SK-N-SH treated with all-trans-retinoic acid at 6 μM for 48 hours (cell line): ENCODE results near the gene PPFIA3.

Experiments used
- ARNTL ChIP-seq: fragments of 450-650 bp; formaldehyde crosslinking; IDR thresholded peaks from 2 replicates; pipeline ENCODE4 v1.5.0; 2020; ENCODE audit warnings: low read depth, mild to moderate bottlenecking, moderate library complexity, borderline replicate concordance
- GLIS3 ChIP-seq: fragments of 250-450 bp; sonication (Bioruptor Pico); IDR thresholded peaks from 2 replicates; pipeline ENCODE4 v1.5.0; 2020; ENCODE audit warnings: mild to moderate bottlenecking, moderate library complexity
- OSR1 ChIP-seq: fragments of 250-450 bp; sonication (Bioruptor Pico); IDR thresholded peaks from 2 replicates; pipeline ENCODE4 v1.8.0; 2022; ENCODE audit warnings: moderate library complexity, mild to moderate bottlenecking, inconsistent platforms
- PATZ1 ChIP-seq: fragments of 250-450 bp; sonication (Bioruptor Pico); IDR thresholded peaks from 2 replicates; pipeline ENCODE4 v1.8.0; 2020; ENCODE audit warnings: mild to moderate bottlenecking, moderate library complexity, borderline replicate concordance
- POU6F1 ChIP-seq: fragments of 250-450 bp; sonication (Bioruptor Pico); IDR thresholded peaks from 2 replicates; pipeline ENCODE4 v1.8.0; 2021; ENCODE audit warnings: low read depth, mild to moderate bottlenecking, moderate library complexity, borderline replicate concordance

GRCh38 chr19:49148044-49148682, 28.8 kb downstream of the PPFIA3 start:
- TF ChIP-seq PATZ1 (CRISPR knock-in tag) (no peak), ARNTL (CRISPR knock-in tag) (no peak), GLIS3 (CRISPR knock-in tag) (no peak), OSR1 (no peak), POU6F1 (CRISPR knock-in tag) (no peak)
